GM21619 (cell line): ENCODE measurements around the gene ABL1.

Experiments
- ATAC-seq: cut with Tn5 transposase; IDR thresholded peaks from one replicate; pipeline ENCODE4 v1.9.1; 2021; ENCODE audit not compliant: unreplicated experiment

Gene ABL1

GRCh38 chr9:130888146-130888885 is 53.3 kb downstream of the ABL1 start:
- ATAC-seq, result no peak

- no peak for ATAC-seq
Observed at GRCh38 chr9:130890124-130890523, 55.1 kb downstream of the ABL1 start.

- no peak for ATAC-seq
Observed at GRCh38 chr9:130890870-130891687, 56.0 kb downstream of the ABL1 start.

GRCh38 chr9:130891688-130892476 is 56.8 kb downstream of the ABL1 start:
- no peak for ATAC-seq

- no peak for ATAC-seq
Observed at GRCh38 chr9:130892477-130893304, 57.6 kb downstream of the ABL1 start.

GRCh38 chr9:130893341-130894101 is 58.5 kb downstream of the ABL1 start:
- no peak for ATAC-seq

- ATAC-seq, result no peak
Observed at GRCh38 chr9:130894546-130894945, 59.5 kb downstream of the ABL1 start.

GRCh38 chr9:130895038-130895437 is 60.0 kb downstream of the ABL1 start:
- ATAC-seq, result no peak

- ATAC-seq, result no peak
Observed at GRCh38 chr9:130895481-130896232, 60.6 kb downstream of the ABL1 start.

- no peak for ATAC-seq
Observed at GRCh38 chr9:130896233-130897014, 61.4 kb downstream of the ABL1 start, which contains the start of gene QRFP. TSS of gene QRFP (minus strand) at chr9:130896812. CDS start at chr9:130893838, 2,974 bp downstream.

GRCh38 chr9:130897105-130897751 is 62.2 kb downstream of the ABL1 start:
- ATAC-seq, result no peak

GRCh38 chr9:130897848-130898551 is 62.9 kb downstream of the ABL1 start:
- ATAC-seq, result no peak

- no peak for ATAC-seq
Observed at GRCh38 chr9:130898552-130898852, 63.4 kb downstream of the ABL1 start.

GRCh38 chr9:130899051-130899748 is 64.1 kb downstream of the ABL1 start:
- no peak for ATAC-seq

- no peak for ATAC-seq
Observed at GRCh38 chr9:130900701-130901497, 65.8 kb downstream of the ABL1 start.
